Suprapubic skin (tissue), 4 donors: ENCODE results near the gene FAAP100. TPM values are rescaled to one million over a fixed set of nuclear protein-coding genes. Genes with fewer than 3 reads are reported as not detected.

ENCODE experiments used
- DNase-seq, 2 donors: peaks; one replicate each; pipeline ENCODE4 v3.0.0-alpha.2; 2019; ENCODE audit warnings: low spot score in 2 of 2
- H3K27ac ChIP-seq: fragments of 200-600 bp; sonication (generic); one replicate; pipeline ENCODE4 v1.5.1; 2019
- H3K27me3 ChIP-seq: fragments of 200-600 bp; sonication (generic); one replicate; pipeline ENCODE4 v1.5.1; 2019
- H3K36me3 ChIP-seq: fragments of 200-600 bp; sonication (generic); one replicate; pipeline ENCODE4 v1.5.1; 2019
- H3K4me1 ChIP-seq: fragments of 200-600 bp; sonication (generic); one replicate; pipeline ENCODE4 v1.5.1; 2019
- H3K4me3 ChIP-seq: fragments of 200-600 bp; sonication (generic); one replicate; pipeline ENCODE4 v1.5.1; 2019; ENCODE audit warnings: mild to moderate bottlenecking
- H3K9me3 ChIP-seq: fragments of 200-600 bp; sonication (generic); one replicate; pipeline ENCODE4 v1.5.1; 2019
- CTCF ChIP-seq, 2 donors: fragments of 200-600 bp in 1 of 2; fragments of 450-650 bp in 1 of 2; sonication (generic) in 1 of 2; IDR thresholded peaks; one replicate each; pipeline ENCODE4 v1.5.1; 2016 to 2019; ENCODE audit warnings: antibody characterized with exemption in 2 of 2, mild to moderate bottlenecking in 1 of 2, moderate library complexity in 1 of 2
- EP300 ChIP-seq: sonication (generic); formaldehyde crosslinking; IDR thresholded peaks from one replicate; pipeline ENCODE4 v1.6.1; 2017; ENCODE audit warnings: antibody characterized with exemption
- POLR2A ChIP-seq, 2 donors: fragments of 450-650 bp; IDR thresholded peaks; one replicate each; pipeline ENCODE4 v1.6.1; 2017; ENCODE audit warnings: antibody characterized with exemption in 2 of 2, mild to moderate bottlenecking in 2 of 2, moderate library complexity in 2 of 2
- POLR2AphosphoS5 ChIP-seq, 3 donors: sonication (generic); formaldehyde crosslinking; IDR thresholded peaks; one replicate each; pipeline ENCODE4 v1.6.1; 2017; ENCODE audit warnings: antibody characterized with exemption in 3 of 3
- WGBS: methylation state at CpG from one replicate; pipeline ENCODE4 v1.1.5; 2018; 5-methylcytosine and 5-hydroxymethylcytosine counted together
- total RNA-seq, 4 donors: library from RNA; depleted of rRNA; stranded (reverse); fragments of >200 nt; gene quantifications; one replicate each; pipeline ENCODE4 v1.1.0, GENCODE V29; 2016

The FAAP100 gene
- total RNA-seq, 4 donors from 2014 or later = 33.0 to 44.2 (median 37.7) TPM

- Histone ChIP-seq H3K9me3 (no peaks in the 10 kb centered on the region), H3K4me3 (peak overlapping the region; percentile 96), H3K36me3 (peaks cover 20% of the 10 kb centered on the region), H3K4me1 (peaks cover 79% of the 10 kb centered on the region), H3K27ac (peak overlapping the region; percentile 95), H3K27me3 (no peaks in the 10 kb centered on the region)
- TF ChIP-seq POLR2A (IDR thresholded peaks at IDR 0.05) = no peak
- TF ChIP-seq POLR2AphosphoS5 (IDR thresholded peaks at IDR 0.05) = no peak
- no peak for TF ChIP-seq CTCF (IDR thresholded peaks at IDR 0.05)
- TF ChIP-seq EP300 = no peak
- DNase-seq = peak in 1 of 2 donors; percentile 91
- 3% methylated on average over 22 of the region's 23 CpGs for WGBS
Measured at GRCh38 chr17:81513372-81513752, 38.8 kb downstream of the FAAP100 start.

GRCh38 chr17:81512562-81513371, 39.4 kb downstream of the FAAP100 start, which contains the start of gene ACTG1:
ACTG1 (minus strand) TSS chr17:81512799; CDS start chr17:81512354, 445 bp downstream.
- Histone ChIP-seq H3K9me3 (no peaks in the 10 kb centered on the region), H3K27me3 (no peaks in the 10 kb centered on the region), H3K4me1 (peaks cover 74% of the 10 kb centered on the region), H3K36me3 (peaks cover 20% of the 10 kb centered on the region), H3K4me3 (peak within 1 kb of the TSS; percentile 96), H3K27ac (peak within 1 kb of the TSS; percentile 95)
- TF ChIP-seq POLR2AphosphoS5 (IDR thresholded peaks at IDR 0.05) = peak; percentile 76 to 94 (median 82)
- no peak for TF ChIP-seq CTCF (IDR thresholded peaks at IDR 0.05)
- TF ChIP-seq POLR2A (IDR thresholded peaks at IDR 0.05) = peak; percentile 72 to 96
- no peak for TF ChIP-seq EP300
- peak; percentile 92 to 97 for DNase-seq
- WGBS = no CpG with 5 or more reads among the region's 111 CpGs

GRCh38 chr17:81511804-81512561, 40.2 kb downstream of the FAAP100 start:
- Histone ChIP-seq H3K9me3 (no peaks in the 10 kb centered on the region), H3K4me3 (peak overlapping the region; percentile 96), H3K4me1 (peaks cover 66% of the 10 kb centered on the region), H3K36me3 (peaks cover 20% of the 10 kb centered on the region), H3K27ac (peak overlapping the region; percentile 95), H3K27me3 (no peaks in the 10 kb centered on the region)
- TF ChIP-seq CTCF (IDR thresholded peaks at IDR 0.05) (no peak), POLR2A (IDR thresholded peaks at IDR 0.05) (no peak), POLR2AphosphoS5 (IDR thresholded peaks at IDR 0.05) (no peak), EP300 (no peak)
- DNase-seq = no peak
- WGBS = 0% methylated on average over 15 of the region's 62 CpGs

- Histone ChIP-seq H3K9me3 (no peaks in the 10 kb centered on the region), H3K36me3 (peaks cover 20% of the 10 kb centered on the region), H3K27me3 (no peaks in the 10 kb centered on the region), H3K27ac (peak overlapping the region; percentile 95), H3K4me3 (peak overlapping the region; percentile 96), H3K4me1 (peaks cover 61% of the 10 kb centered on the region)
- 0% methylated on average over 9 of the region's 9 CpGs for WGBS
- TF ChIP-seq CTCF (IDR thresholded peaks at IDR 0.05) (no peak), POLR2A (IDR thresholded peaks at IDR 0.05) (no peak), EP300 (no peak), POLR2AphosphoS5 (IDR thresholded peaks at IDR 0.05) (no peak)
- DNase-seq = no peak
Measured at GRCh38 chr17:81511554-81511803, 40.7 kb downstream of the FAAP100 start.
